Endothelial cell of umbilical vein (primary cell): ENCODE measurements around the gene RFX2. TPM values are rescaled to one million over a fixed set of nuclear protein-coding genes. Genes with fewer than 3 reads are reported as not detected.

ENCODE experiments used
- BruUV-seq: library from RNA; stranded (reverse); fragments of 400-500 nt; replicated peaks from 2 replicates; lab custom pipeline; 2021; lab: Mats Ljungman, UMichigan
- CTCF ChIA-PET: fragments of 300-600, 350-600 bp; sonication (Branson Sonifier 250); formaldehyde crosslinking; loops from one replicate; lab custom pipeline; 2021; ENCODE audit warnings: antibody characterized with exemption, inconsistent platforms; lab: Charles Lee
- POLR2A ChIA-PET: fragments of 300-600, 350-600 bp; sonication (Branson Sonifier 250); formaldehyde crosslinking; loops from one replicate; lab custom pipeline; 2021; ENCODE audit warnings: antibody characterized with exemption, inconsistent platforms; lab: Charles Lee
- DNase-seq: peaks from one replicate; pipeline ENCODE4 v3.0.0-alpha.2; 2011; ENCODE audit warnings: low read depth, low spot score
- FAIRE-seq: peaks from 2 replicates; lab custom pipeline; 2011; peaks lifted over from hg19 to GRCh38; lab: Jason Lieb, UNC
- H2AFZ ChIP-seq: 2 replicates; pipeline ENCODE4 v1.6.0; 2012; ENCODE audit warnings: low read depth, low read length, control low read depth, inconsistent platforms
- H3K27ac ChIP-seq: 2 replicates; pipeline ENCODE4 v1.5.1; 2011; ENCODE audit warnings: low read depth, mild to moderate bottlenecking, control low read depth, low read length, moderate library complexity; ENCODE audit not compliant: insufficient read depth
- H3K27me3 ChIP-seq, 2 experiments: 2 replicates each; pipeline versions ENCODE4 v1.6.0 to v1.6.1; 2011; ENCODE audit warnings: low read length in 2 of 2, mixed read lengths in 1 of 2; ENCODE audit not compliant: control insufficient read depth in 2 of 2, insufficient read depth in 2 of 2
- H3K36me3 ChIP-seq, 2 experiments: 2 replicates in 1 of 2; 3 replicates in 1 of 2; pipeline ENCODE4 v1.5.1; 2011; ENCODE audit warnings: low read length in 2 of 2, mild to moderate bottlenecking in 1 of 2, moderate library complexity in 1 of 2; ENCODE audit not compliant: control insufficient read depth in 2 of 2, insufficient read depth in 2 of 2; ENCODE audit errors: extremely low read depth in 1 of 2
- H3K4me1 ChIP-seq: 3 replicates; pipeline ENCODE4 v1.5.1; 2011; ENCODE audit warnings: mild to moderate bottlenecking, low read length; ENCODE audit not compliant: control insufficient read depth, insufficient read depth; ENCODE audit errors: extremely low read depth
- H3K4me2 ChIP-seq: 2 replicates; pipeline ENCODE4 v1.6.1; 2011; ENCODE audit warnings: low read length, control low read depth, mixed read lengths; ENCODE audit not compliant: insufficient read depth
- H3K4me3 ChIP-seq, 3 experiments: fragments of 200-600 bp in 1 of 3; sonication (generic), shearing (Covaris generic) in 1 of 3; replicated peaks in 1 of 3; 2 replicates each; pipeline ENCODE4 v1.5.1; 2011 to 2016; ENCODE audit warnings: control low read depth in 3 of 3, low read length in 3 of 3, mild to moderate bottlenecking in 2 of 3, inconsistent platforms in 1 of 3, low read depth in 1 of 3, moderate library complexity in 1 of 3; ENCODE audit not compliant: insufficient read depth in 1 of 3
- H3K79me2 ChIP-seq: 2 replicates; pipeline ENCODE4 v1.6.0; 2012; ENCODE audit warnings: low read length, inconsistent platforms; ENCODE audit not compliant: control insufficient read depth, insufficient read depth
- H3K9ac ChIP-seq: replicated peaks from 2 replicates; pipeline ENCODE3; 2011; ENCODE audit warnings: low read length, control low read depth; ENCODE audit not compliant: insufficient read depth; ENCODE audit errors: extremely low read depth
- H3K9me1 ChIP-seq: replicated peaks from 3 replicates; pipeline ENCODE4 v1.6.0; 2011; ENCODE audit warnings: mild to moderate bottlenecking, low read length; ENCODE audit not compliant: control insufficient read depth, insufficient read depth; ENCODE audit errors: extremely low read depth
- H3K9me3 ChIP-seq: replicated peaks from 2 replicates; pipeline ENCODE4 v1.5.1; 2012; ENCODE audit warnings: low read length, inconsistent platforms; ENCODE audit not compliant: control insufficient read depth, insufficient read depth
- H4K20me1 ChIP-seq: replicated peaks from 2 replicates; pipeline ENCODE3; 2011; ENCODE audit warnings: mild to moderate bottlenecking, low read length; ENCODE audit not compliant: control insufficient read depth, insufficient read depth; ENCODE audit errors: extremely low read depth
- CTCF ChIP-seq, 2 donors: IDR thresholded peaks; 1 replicate in 1 of 2; 2 replicates in 1 of 2; pipeline ENCODE4 v1.5.1; 2011; ENCODE audit warnings: low read length in 2 of 2, mild to moderate bottlenecking in 2 of 2, moderate library complexity in 2 of 2, control low read depth in 1 of 2, inconsistent platforms in 1 of 2, low read depth in 1 of 2; ENCODE audit not compliant: insufficient read depth in 1 of 2; ENCODE audit errors: extremely low read depth in 1 of 2
- EZH2 ChIP-seq: IDR thresholded peaks from 2 replicates; pipeline ENCODE4 v1.6.1; 2012; ENCODE audit warnings: borderline replicate concordance, low read depth, mild to moderate bottlenecking, moderate library complexity, low read length, inconsistent platforms; ENCODE audit not compliant: severe bottlenecking
- FOS ChIP-seq: IDR thresholded peaks from 2 replicates; pipeline ENCODE4 v1.6.1; 2011; ENCODE audit warnings: mild to moderate bottlenecking, low read length, moderate library complexity, borderline replicate concordance; ENCODE audit not compliant: insufficient read depth
- GATA2 ChIP-seq: IDR thresholded peaks from 2 replicates; pipeline ENCODE4 v1.7.0; 2011; ENCODE audit warnings: low read depth, mild to moderate bottlenecking, moderate library complexity, mixed read lengths, low read length; ENCODE audit not compliant: insufficient read length, insufficient read depth
- JUN ChIP-seq: IDR thresholded peaks from 2 replicates; pipeline ENCODE4 v1.6.1; 2011; ENCODE audit warnings: borderline replicate concordance, low read depth; ENCODE audit not compliant: insufficient read length, insufficient read depth
- MAX ChIP-seq: IDR thresholded peaks from 2 replicates; pipeline ENCODE4 v1.6.1; 2011; ENCODE audit not compliant: insufficient read depth, insufficient read length
- MYC ChIP-seq: IDR thresholded peaks from one replicate; pipeline ENCODE4 v1.6.1; 2011; ENCODE audit warnings: mild to moderate bottlenecking, low read depth, low read length
- POLR2A ChIP-seq: IDR thresholded peaks from 2 replicates; pipeline ENCODE4 v1.6.1; 2012; ENCODE audit warnings: low read depth, mild to moderate bottlenecking, control low read depth, low read length
- POLR2AphosphoS5 ChIP-seq: IDR thresholded peaks from 2 replicates; pipeline ENCODE4 v1.6.1; 2012; ENCODE audit warnings: low read depth, mild to moderate bottlenecking, control low read depth, low read length, moderate library complexity; ENCODE audit not compliant: insufficient read depth
- dilution Hi-C: fragments of 300-500 bp; cut with MboI; formaldehyde crosslinking; loops from one replicate; pipeline ENCODE4 v1.15.0; 2019; ENCODE audit warnings: low sequenced_read_pairs; ENCODE audit not compliant: extremely low pct_ligation_motif_present
- intact Hi-C: fragments of 100-400 bp; cut with micrococcal nuclease; formaldehyde crosslinking; loops from one replicate; pipeline ENCODE4 v1.10.0; 2022
- polyA plus RNA-seq, 4 experiments: library from polyadenylated mRNA; depleted of rRNA in 3 of 4; stranded (reverse) in 3 of 4; unstranded in 1 of 4; fragments of >200 nt; gene quantifications; 2 replicates each; pipeline versions ENCODE4 v1.2.1 to v1.2.3, GENCODE V29; 2011 to 2012; ENCODE audit warnings: missing spikeins in 1 of 4
- total RNA-seq: library from RNA; stranded (reverse); gene quantifications from 2 replicates; pipeline ENCODE4 v1.2.3, GENCODE V29; 2021

RFX2 gene
- total and polyA plus RNA-seq, 2 donors (not counting 3 experiments of a cell fraction or from before 2014, with no cell fraction given) = 16.1 to 19.0 TPM

GRCh38 chr19:5967994-5968430 is 142.3 kb downstream of the RFX2 start:
- Histone ChIP-seq H3K4me2 (peak overlapping the region; percentile 23), H3K4me1 (peaks cover 16% of the 10 kb centered on the region), H3K9me1 (no peaks in the 10 kb centered on the region), H3K4me3 (no peak overlapping the region), H3K79me2 (peaks cover 95% of the 10 kb centered on the region), H3K9me3 (no peaks in the 10 kb centered on the region), H3K27me3 (no peaks in the 10 kb centered on the region), H2AFZ (no peak overlapping the region), H3K9ac (peak overlapping the region; percentile 36), H4K20me1 (peaks cover 3% of the 10 kb centered on the region), H3K27ac (peak overlapping the region; percentile 61), H3K36me3 (peaks cover 0 to 3% of the 10 kb centered on the region in 2 experiments)
- FAIRE-seq (peak; percentile 99), DNase-seq (peak; percentile 84)
- no peak for TF ChIP-seq POLR2A
- TF ChIP-seq CTCF (IDR thresholded peaks at IDR 0.05; ENCODE audit: extremely low read depth in 1 of 2, insufficient read depth in 1 of 2, low read depth in 1 of 2, low read length in 2 of 2) = peak; percentile 85 to 86
- no peak for TF ChIP-seq GATA2
- intact Hi-C loops (loop anchor here (1.0 kb wide), 1 partner anchor 54 kb away; no protein-coding TSS in a partner anchor), dilution Hi-C loops (no loop called here)
- ChIA-PET POLR2A (interaction anchor here (0.7 to 1.1 kb wide), 2 partner anchors 10 to 164 kb away, joined by 3 read pairs; partner anchors contain the start of gene RANBP3), CTCF (interaction anchor here (0.6 to 5.2 kb wide), 29 partner anchors 8 to 742 kb away, joined by 3 to 134 read pairs (median 7); partner anchors contain the start of genes CLPP, NDUFA11 and RANBP3)
- no TSS peak for BruUV-seq

GRCh38 chr19:5967571-5967970 is 142.7 kb downstream of the RFX2 start:
- peaks cover 95% of the 10 kb centered on the region for H3K79me2 ChIP-seq
- FAIRE-seq (no peak), DNase-seq (no peak)
- dilution Hi-C loops (no loop called here), intact Hi-C loops (no loop called here)
- H3K9ac ChIP-seq = no peak overlapping the region
- no peak overlapping the region for H3K27ac ChIP-seq
- POLR2A ChIA-PET = interaction anchor here (0.7 to 1.1 kb wide), 2 partner anchors 11 to 164 kb away, joined by 3 read pairs; partner anchors contain the start of gene RANBP3
- H3K4me1 ChIP-seq = peaks cover 19% of the 10 kb centered on the region
- peaks cover 0 to 3% of the 10 kb centered on the region in 2 experiments for H3K36me3 ChIP-seq
- TF ChIP-seq GATA2 (no peak), CTCF (IDR thresholded peaks at IDR 0.05; ENCODE audit: extremely low read depth in 1 of 2, insufficient read depth in 1 of 2, low read depth in 1 of 2, low read length in 2 of 2) (no peak), MYC (no peak), EZH2 (no peak), POLR2A (no peak), FOS (no peak), MAX (no peak), POLR2AphosphoS5 (no peak), JUN (no peak)
- no TSS peak for BruUV-seq
- no peaks in the 10 kb centered on the region for H3K9me3 ChIP-seq
- no peak overlapping the region for H3K4me2 ChIP-seq
- no peak overlapping the region for H3K4me3 ChIP-seq
- H4K20me1 ChIP-seq = peaks cover 3% of the 10 kb centered on the region
- no peaks in the 10 kb centered on the region for H3K9me1 ChIP-seq
- CTCF ChIA-PET = interaction anchor here (0.6 to 5.2 kb wide), 24 partner anchors 8 to 163 kb away, joined by 3 to 134 read pairs (median 8); partner anchors contain the start of genes NDUFA11 and RANBP3
- no peak overlapping the region for H2AFZ ChIP-seq
- no peaks in the 10 kb centered on the region for H3K27me3 ChIP-seq
